ENCODE results near the gene TRPV6.

The TRPV6 gene

GRCh38 chr7:142876991-142877910, 8.3 kb downstream of the TRPV6 start:
- ChIA-PET POLR2A (no interaction called here), CTCF (no interaction called here)
- TF ChIP-seq L3MBTL2 (conservative IDR thresholded peaks at IDR 0.05) (no peak), FOXK2 (IDR thresholded peaks at IDR 0.05) (no peak), CTBP1 (IDR thresholded peaks at IDR 0.05; ENCODE audit: borderline replicate concordance) (no peak), ARNT (IDR thresholded peaks at IDR 0.05) (no peak)
- no peak for DNase-seq (ENCODE audit: extremely low spot score)

GRCh38 chr7:142876236-142876960, 9.1 kb downstream of the TRPV6 start:
- CTCF ChIA-PET, result no interaction called here
- TF ChIP-seq SP1 (IDR thresholded peaks at IDR 0.05) (no peak), FOXA1 (IDR thresholded peaks at IDR 0.05) (no peak), ELF4 (IDR thresholded peaks at IDR 0.05) (no peak), FOXK2 (IDR thresholded peaks at IDR 0.05) (no peak), SUZ12 (IDR thresholded peaks at IDR 0.05) (no peak), PKNOX1 (IDR thresholded peaks at IDR 0.05) (no peak), ARNT (IDR thresholded peaks at IDR 0.05) (no peak), HDGF (IDR thresholded peaks at IDR 0.05; ENCODE audit: borderline replicate concordance) (no peak), ZNF384 (IDR thresholded peaks at IDR 0.05) (no peak), TARDBP (IDR thresholded peaks at IDR 0.05) (no peak), FOXM1 (IDR thresholded peaks at IDR 0.05; ENCODE audit: borderline replicate concordance) (no peak), NFRKB (IDR thresholded peaks at IDR 0.05) (no peak)
- POLR2A ChIA-PET, result no interaction called here
- no peak for DNase-seq (ENCODE audit: extremely low spot score)

- POLR2A ChIA-PET, result interaction anchor here (0.6 kb wide), 1 partner anchor 31 kb away, joined by 3 read pairs; no protein-coding TSS in a partner anchor
- no peak for TF ChIP-seq ZNF384 (IDR thresholded peaks at IDR 0.05)
- TF ChIP-seq PKNOX1 (IDR thresholded peaks at IDR 0.05), result no peak
- no peak for TF ChIP-seq LEF1 (IDR thresholded peaks at IDR 0.05; ENCODE audit: borderline replicate concordance)
- no peak for TF ChIP-seq SP1 (IDR thresholded peaks at IDR 0.05)
- no peak for TF ChIP-seq ARNT (IDR thresholded peaks at IDR 0.05)
- no peak for TF ChIP-seq FOXK2 (IDR thresholded peaks at IDR 0.05)
- no peak for TF ChIP-seq L3MBTL2 (conservative IDR thresholded peaks at IDR 0.05)
- TF ChIP-seq TARDBP (IDR thresholded peaks at IDR 0.05), result no peak
- TF ChIP-seq NFRKB (IDR thresholded peaks at IDR 0.05), result no peak
- TF ChIP-seq FOXA1 (IDR thresholded peaks at IDR 0.05), result no peak
- TF ChIP-seq ELF4 (IDR thresholded peaks at IDR 0.05), result no peak
- TF ChIP-seq FOXM1 (IDR thresholded peaks at IDR 0.05; ENCODE audit: borderline replicate concordance), result no peak
- TF ChIP-seq BHLHE40 (IDR thresholded peaks at IDR 0.05; ENCODE audit: borderline replicate concordance), result no peak
- TF ChIP-seq HDGF (IDR thresholded peaks at IDR 0.05; ENCODE audit: borderline replicate concordance), result no peak
- no peak for TF ChIP-seq CTBP1 (IDR thresholded peaks at IDR 0.05; ENCODE audit: borderline replicate concordance)
- TF ChIP-seq SUZ12 (IDR thresholded peaks at IDR 0.05), result no peak
- CTCF ChIA-PET, result interaction anchor here (1.0 kb wide), 1 partner anchor 9 kb away, joined by 3 read pairs; no protein-coding TSS in a partner anchor
- no peak for DNase-seq (ENCODE audit: extremely low spot score)
Observed at GRCh38 chr7:142875456-142875855, 10.1 kb downstream of the TRPV6 start.

- ChIA-PET POLR2A (interaction anchor here (0.6 kb wide), 1 partner anchor 31 kb away, joined by 3 read pairs; no protein-coding TSS in a partner anchor), CTCF (interaction anchor here (1.0 kb wide), 1 partner anchor 8 kb away, joined by 3 read pairs; no protein-coding TSS in a partner anchor)
- TF ChIP-seq L3MBTL2 (conservative IDR thresholded peaks at IDR 0.05) (no peak), PKNOX1 (IDR thresholded peaks at IDR 0.05) (no peak), FOXM1 (IDR thresholded peaks at IDR 0.05; ENCODE audit: borderline replicate concordance) (no peak), LEF1 (IDR thresholded peaks at IDR 0.05; ENCODE audit: borderline replicate concordance) (no peak), CTBP1 (IDR thresholded peaks at IDR 0.05; ENCODE audit: borderline replicate concordance) (no peak), SUZ12 (IDR thresholded peaks at IDR 0.05) (no peak), ELF4 (IDR thresholded peaks at IDR 0.05) (no peak)
- DNase-seq (ENCODE audit: extremely low spot score), result no peak
Observed at GRCh38 chr7:142874837-142875236, 10.7 kb downstream of the TRPV6 start.

GRCh38 chr7:142874409-142874808, 11.1 kb downstream of the TRPV6 start:
- POLR2A ChIA-PET, result no interaction called here

More at GRCh38 chr7:142874409-142874808, 11.1 kb downstream of the TRPV6 start:
- DNase-seq (ENCODE audit: extremely low spot score), result no peak
- CTCF ChIA-PET, result no interaction called here
- no peak for TF ChIP-seq PKNOX1 (IDR thresholded peaks at IDR 0.05)
- TF ChIP-seq FOXM1 (IDR thresholded peaks at IDR 0.05; ENCODE audit: borderline replicate concordance), result no peak
- no peak for TF ChIP-seq ARNT (IDR thresholded peaks at IDR 0.05)
- no peak for TF ChIP-seq NFRKB (IDR thresholded peaks at IDR 0.05)
- no peak for TF ChIP-seq ZNF384 (IDR thresholded peaks at IDR 0.05)
- TF ChIP-seq HDGF (IDR thresholded peaks at IDR 0.05; ENCODE audit: borderline replicate concordance), result no peak
- TF ChIP-seq CTBP1 (IDR thresholded peaks at IDR 0.05; ENCODE audit: borderline replicate concordance), result no peak
- TF ChIP-seq TARDBP (IDR thresholded peaks at IDR 0.05), result no peak
- no peak for TF ChIP-seq SP1 (IDR thresholded peaks at IDR 0.05)
- no peak for TF ChIP-seq ELF4 (IDR thresholded peaks at IDR 0.05)
- TF ChIP-seq FOXK2 (IDR thresholded peaks at IDR 0.05), result no peak
- TF ChIP-seq SUZ12 (IDR thresholded peaks at IDR 0.05), result no peak
- TF ChIP-seq BHLHE40 (IDR thresholded peaks at IDR 0.05; ENCODE audit: borderline replicate concordance), result no peak
